ENCODE data around the gene DHRS7.

DNA sequence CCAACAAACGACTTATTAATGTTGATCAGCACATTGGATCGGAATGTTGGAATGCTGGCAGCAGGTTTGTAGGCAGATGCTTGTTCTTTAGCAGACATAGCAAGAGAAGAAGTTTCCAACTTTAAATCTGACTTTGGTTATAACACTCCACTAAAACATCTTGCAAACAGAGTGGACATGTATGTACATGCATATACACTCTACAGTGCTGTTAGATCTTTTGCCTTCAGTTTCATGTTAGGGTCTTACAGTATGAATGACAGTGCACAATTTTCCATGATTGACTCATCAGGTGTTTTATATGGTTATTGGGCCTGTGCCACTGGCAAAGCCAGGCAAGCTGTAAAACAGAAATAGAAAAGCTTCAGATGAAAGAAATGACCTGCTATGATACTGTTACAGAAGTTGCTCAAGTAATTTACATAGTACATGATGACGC is 14.3 kb upstream of the DHRS7 start:
- no peak for TF ChIP-seq ELF4 (IDR thresholded peaks at IDR 0.05)
- no peak for TF ChIP-seq BHLHE40 (IDR thresholded peaks at IDR 0.05; ENCODE audit: borderline replicate concordance)
- TF ChIP-seq SP1 (IDR thresholded peaks at IDR 0.05): no peak
- TF ChIP-seq ZNF384 (IDR thresholded peaks at IDR 0.05): no peak
- TF ChIP-seq FOXM1 (IDR thresholded peaks at IDR 0.05; ENCODE audit: borderline replicate concordance): no peak
- no peak for TF ChIP-seq TARDBP (IDR thresholded peaks at IDR 0.05)
- TF ChIP-seq ARNT (IDR thresholded peaks at IDR 0.05): no peak
- TF ChIP-seq FOXA1 (IDR thresholded peaks at IDR 0.05): no peak
- TF ChIP-seq FOXK2 (IDR thresholded peaks at IDR 0.05): no peak
- TF ChIP-seq CTBP1 (IDR thresholded peaks at IDR 0.05; ENCODE audit: borderline replicate concordance): no peak
- no peak for TF ChIP-seq SUZ12 (IDR thresholded peaks at IDR 0.05)
- TF ChIP-seq HDGF (IDR thresholded peaks at IDR 0.05; ENCODE audit: borderline replicate concordance): no peak
- TF ChIP-seq LEF1 (IDR thresholded peaks at IDR 0.05; ENCODE audit: borderline replicate concordance): no peak

Data from HEK293T (cell line).